ENCODE results near the gene SHQ1.
"Not testable (repeated sequence)": the region's sequence is repeated elsewhere in the genome, so short reads cannot be mapped to it uniquely, and the experiment has no call there.

SHQ1 gene

GRCh38 chr3:72710471-72710870, 137.8 kb downstream of the SHQ1 start:
- DNase-seq, result not testable (repeated sequence)

- no peak for DNase-seq
Observed at GRCh38 chr3:72708441-72708840, 139.8 kb downstream of the SHQ1 start.

- no peak for DNase-seq
Observed at GRCh38 chr3:72702997-72703396, 145.2 kb downstream of the SHQ1 start.

GRCh38 chr3:72702390-72702789, 145.9 kb downstream of the SHQ1 start:
- DNase-seq, result no peak

GRCh38 chr3:72700106-72700505, 148.1 kb downstream of the SHQ1 start:
- no peak for DNase-seq

- no peak for DNase-seq
Observed at GRCh38 chr3:72699631-72700030, 148.6 kb downstream of the SHQ1 start.

Measured in activated CD4-positive, alpha-beta T cell treated with anti-CD3 and anti-CD28 coated beads, Interleukin-2, amount 50 U/mL, for 4 hours (primary cell).